Endodermal cell (in vitro differentiated cells): Measurements from ENCODE around the gene RGS14. TPM values are rescaled to one million over a fixed set of nuclear protein-coding genes. Genes with fewer than 3 reads are reported as not detected.
"Not testable (repeated sequence)": the region's sequence is repeated elsewhere in the genome, so short reads cannot be mapped to it uniquely, and the experiment has no call there.

Experiments
- DNase-seq: peaks from one replicate; pipeline ENCODE4 v3.0.0-alpha.2; 2017
- H3K27ac ChIP-seq: 2 replicates; pipeline ENCODE4 v1.5.1; 2013; ENCODE audit warnings: mild to moderate bottlenecking, low read depth, low read length, moderate library complexity
- H3K27me3 ChIP-seq: 2 replicates; pipeline ENCODE4 v1.6.1; 2013; ENCODE audit warnings: mild to moderate bottlenecking, low read length, moderate library complexity; ENCODE audit not compliant: insufficient read depth, control insufficient read depth, poor library complexity, severe bottlenecking
- H3K36me3 ChIP-seq: 2 replicates; pipeline ENCODE4 v1.7.0; 2013; ENCODE audit warnings: mild to moderate bottlenecking, low read length, moderate library complexity; ENCODE audit not compliant: control insufficient read depth, insufficient read depth
- H3K4me1 ChIP-seq: one replicate; pipeline ENCODE4 v1.7.0; 2013; ENCODE audit warnings: low read length; ENCODE audit not compliant: control insufficient read depth, insufficient read depth
- H3K4me3 ChIP-seq: 2 replicates; pipeline ENCODE4 v1.5.1; 2013; ENCODE audit warnings: mild to moderate bottlenecking, low read length, moderate library complexity
- H3K9ac ChIP-seq: 2 replicates; pipeline ENCODE4 v1.6.1; 2013; ENCODE audit warnings: mild to moderate bottlenecking, low read length, moderate library complexity; ENCODE audit not compliant: poor library complexity, severe bottlenecking; ENCODE audit errors: extremely low read depth
- H3K9me3 ChIP-seq: 2 replicates; pipeline ENCODE4 v1.6.1; 2013; ENCODE audit warnings: mild to moderate bottlenecking, low read length, moderate library complexity; ENCODE audit not compliant: control insufficient read depth
- H3K27ac Mint-ChIP-seq: 2 replicates; pipeline ENCODE4 v1.8.0; 2020; ENCODE audit warnings: mixed read lengths
- H3K27me3 Mint-ChIP-seq: 2 replicates; pipeline ENCODE4 v1.8.0; 2021; ENCODE audit warnings: mild to moderate bottlenecking, mixed read lengths; ENCODE audit not compliant: insufficient read depth
- H3K36me3 Mint-ChIP-seq: 2 replicates; pipeline ENCODE4 v1.8.0; 2020; ENCODE audit warnings: low read depth, mixed read lengths
- H3K4me1 Mint-ChIP-seq: 2 replicates; pipeline ENCODE4 v1.8.0; 2020; ENCODE audit warnings: mixed read lengths
- H3K4me3 Mint-ChIP-seq: 2 replicates; pipeline ENCODE4 v1.8.0; 2020; ENCODE audit warnings: mild to moderate bottlenecking, moderate library complexity, mixed read lengths
- H3K9me3 Mint-ChIP-seq: 2 replicates; pipeline ENCODE4 v1.8.0; 2020; ENCODE audit warnings: mild to moderate bottlenecking, mixed read lengths
- CTCF ChIP-seq: fragments of 200-600 bp; sonication (generic); conservative IDR thresholded peaks from 2 replicates; pipeline ENCODE4 v1.5.0; 2021; ENCODE audit warnings: antibody characterized with exemption, mild to moderate bottlenecking
- WGBS, 2 experiments: methylation state at CpG; one replicate each; pipeline versions ENCODE4 v1.1.5 to v1.1.7; 2013; ENCODE audit warnings: missing lambda C conversion rate in 2 of 2, mixed read lengths in 1 of 2; ENCODE audit not compliant: insufficient coverage in 1 of 2, insufficient read length in 1 of 2; 5-methylcytosine and 5-hydroxymethylcytosine counted together
- total RNA-seq, 2 donors: library from RNA; stranded (reverse); fragmentation: NEBNext Ultra II Directional in 1 of 2; extraction: Animal tissue kit (Norgen Biotek cat#: 25700) in 1 of 2; gene quantifications; 2 replicates in 1 of 2; 3 replicates in 1 of 2; pipeline ENCODE4 v1.2.1, GENCODE V29; 2021

Gene RGS14
- total RNA-seq, 2 donors from 2014 or later = 14.2 to 21.9 TPM

- no peaks in the 10 kb centered on the region for H3K9me3 Mint-ChIP-seq
- H3K27me3 Mint-ChIP-seq = no peaks in the 10 kb centered on the region
- Histone ChIP-seq H3K36me3 (peaks cover 66% of the 10 kb centered on the region), H3K9ac (no peak overlapping the region), H3K4me3 (no peak overlapping the region), H3K27ac (no peak overlapping the region), H3K4me1 (no peaks in the 10 kb centered on the region), H3K27me3 (no peaks in the 10 kb centered on the region), H3K9me3 (peaks cover 6% of the 10 kb centered on the region)
- H3K36me3 Mint-ChIP-seq = peaks cover 71% of the 10 kb centered on the region
- WGBS, 2 experiments = 95 to 96% methylated on average over 30 to 36 of the region's 36 CpGs
- no peak overlapping the region for H3K27ac Mint-ChIP-seq
- peaks cover 10% of the 10 kb centered on the region for H3K4me1 Mint-ChIP-seq
- H3K4me3 Mint-ChIP-seq = no peak overlapping the region
- DNase-seq = no peak
- no peak for TF ChIP-seq CTCF
Measured at GRCh38 chr5:177336603-177337494, 20.9 kb upstream of the RGS14 start.

GRCh38 chr5:177338251-177339106, 19.2 kb upstream of the RGS14 start:
- H3K27ac ChIP-seq = no peak overlapping the region
- no peaks in the 10 kb centered on the region for H3K9me3 Mint-ChIP-seq
- no peaks in the 10 kb centered on the region for H3K27me3 ChIP-seq
- 88 to 95% methylated on average over 14 to 22 of the region's 22 CpGs for WGBS, 2 experiments
- peaks cover 68% of the 10 kb centered on the region for H3K36me3 Mint-ChIP-seq
- H3K9ac ChIP-seq = no peak overlapping the region
- no peaks in the 10 kb centered on the region for H3K4me1 ChIP-seq
- no peak overlapping the region for H3K4me3 Mint-ChIP-seq
- DNase-seq = no peak
- H3K4me3 ChIP-seq = no peak overlapping the region
- H3K4me1 Mint-ChIP-seq = peaks cover 10% of the 10 kb centered on the region
- no peak for TF ChIP-seq CTCF
- peaks cover 72% of the 10 kb centered on the region for H3K36me3 ChIP-seq
- H3K27me3 Mint-ChIP-seq = no peaks in the 10 kb centered on the region
- H3K27ac Mint-ChIP-seq = peak overlapping the region; percentile 61
- H3K9me3 ChIP-seq = peaks cover 6% of the 10 kb centered on the region

GRCh38 chr5:177339107-177339638, 18.6 kb upstream of the RGS14 start:
- Histone ChIP-seq H3K9ac (no peak overlapping the region), H3K4me3 (no peak overlapping the region), H3K27me3 (no peaks in the 10 kb centered on the region), H3K36me3 (peaks cover 69% of the 10 kb centered on the region), H3K4me1 (no peaks in the 10 kb centered on the region), H3K27ac (no peak overlapping the region), H3K9me3 (peaks cover 6% of the 10 kb centered on the region)
- Mint-ChIP-seq H3K4me1 (peaks cover 10% of the 10 kb centered on the region), H3K9me3 (no peaks in the 10 kb centered on the region), H3K36me3 (peaks cover 64% of the 10 kb centered on the region), H3K27me3 (no peaks in the 10 kb centered on the region), H3K27ac (peak overlapping the region; percentile 61), H3K4me3 (no peak overlapping the region)
- WGBS, 2 experiments = 83% methylated on average over 8 to 11 of the region's 11 CpGs
- no peak for DNase-seq
- no peak for TF ChIP-seq CTCF

GRCh38 chr5:177343000-177343399, 14.7 kb upstream of the RGS14 start:
- not testable (repeated sequence) for H3K9ac ChIP-seq, DNase-seq, H3K9me3 Mint-ChIP-seq, H3K4me1 ChIP-seq, H3K4me3 ChIP-seq, H3K9me3 ChIP-seq, H3K27ac ChIP-seq, H3K27me3 ChIP-seq, H3K27ac Mint-ChIP-seq, H3K27me3 Mint-ChIP-seq, H3K4me3 Mint-ChIP-seq
- WGBS, 2 experiments = 93 to 94% methylated on average over 9 to 13 of the region's 14 CpGs
- H3K36me3 Mint-ChIP-seq = peaks cover 61% of the 10 kb centered on the region
- peaks cover 64% of the 10 kb centered on the region for H3K36me3 ChIP-seq
- peaks cover 10% of the 10 kb centered on the region for H3K4me1 Mint-ChIP-seq
